GM12872 (cell line): Measurements from ENCODE around the gene CACNA1G.

Experiments
- TF ChIP-seq, protein P1 (sequence below): IDR thresholded peaks from 3 replicates; pipeline ENCODE4 v1.5.1; 2011; ENCODE audit warnings: low read depth, mild to moderate bottlenecking, low read length, moderate library complexity; ENCODE audit not compliant: insufficient read depth

Gene CACNA1G

DNA sequence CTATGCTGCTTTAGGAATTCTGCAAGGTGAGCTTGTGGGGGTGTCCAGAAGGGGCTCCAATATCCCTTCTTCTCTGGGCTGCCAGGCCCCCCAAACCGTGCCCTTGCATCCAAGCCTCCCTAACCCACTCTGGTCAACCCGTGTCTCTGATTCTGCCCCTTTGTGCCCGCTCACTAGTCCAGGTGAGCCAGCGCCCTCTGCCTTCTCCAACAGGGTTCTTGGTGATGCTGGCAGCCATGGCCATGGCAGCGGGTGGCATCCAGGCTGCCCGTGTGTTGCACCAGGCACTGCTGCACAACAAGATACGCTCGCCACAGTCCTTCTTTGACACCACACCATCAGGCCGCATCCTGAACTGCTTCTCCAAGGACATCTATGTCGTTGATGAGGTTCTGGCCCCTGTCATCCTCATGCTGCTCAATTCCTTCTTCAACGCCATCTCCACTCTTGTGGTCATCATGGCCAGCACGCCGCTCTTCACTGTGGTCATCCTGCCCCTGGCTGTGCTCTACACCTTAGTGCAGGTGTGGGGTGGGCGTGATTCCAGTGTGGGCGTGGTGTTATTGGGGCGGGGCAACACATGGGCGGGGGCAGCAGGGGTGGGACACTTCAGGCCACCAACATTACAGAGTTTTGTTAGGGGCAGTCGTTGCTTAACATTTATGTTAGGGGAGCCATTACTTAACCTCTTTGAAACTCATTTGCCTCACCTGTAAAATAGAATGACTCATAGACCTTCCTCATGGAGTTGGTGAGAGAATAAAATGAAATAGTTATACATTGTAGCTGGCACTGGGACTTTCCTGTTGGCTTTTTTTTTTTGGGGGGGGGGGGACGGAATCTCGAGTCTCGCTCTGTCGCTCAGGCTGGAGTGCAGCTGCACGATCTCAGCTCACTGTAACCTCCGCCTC lies 115.8 kb downstream of the CACNA1G start:
- TF ChIP-seq, protein P1, sequence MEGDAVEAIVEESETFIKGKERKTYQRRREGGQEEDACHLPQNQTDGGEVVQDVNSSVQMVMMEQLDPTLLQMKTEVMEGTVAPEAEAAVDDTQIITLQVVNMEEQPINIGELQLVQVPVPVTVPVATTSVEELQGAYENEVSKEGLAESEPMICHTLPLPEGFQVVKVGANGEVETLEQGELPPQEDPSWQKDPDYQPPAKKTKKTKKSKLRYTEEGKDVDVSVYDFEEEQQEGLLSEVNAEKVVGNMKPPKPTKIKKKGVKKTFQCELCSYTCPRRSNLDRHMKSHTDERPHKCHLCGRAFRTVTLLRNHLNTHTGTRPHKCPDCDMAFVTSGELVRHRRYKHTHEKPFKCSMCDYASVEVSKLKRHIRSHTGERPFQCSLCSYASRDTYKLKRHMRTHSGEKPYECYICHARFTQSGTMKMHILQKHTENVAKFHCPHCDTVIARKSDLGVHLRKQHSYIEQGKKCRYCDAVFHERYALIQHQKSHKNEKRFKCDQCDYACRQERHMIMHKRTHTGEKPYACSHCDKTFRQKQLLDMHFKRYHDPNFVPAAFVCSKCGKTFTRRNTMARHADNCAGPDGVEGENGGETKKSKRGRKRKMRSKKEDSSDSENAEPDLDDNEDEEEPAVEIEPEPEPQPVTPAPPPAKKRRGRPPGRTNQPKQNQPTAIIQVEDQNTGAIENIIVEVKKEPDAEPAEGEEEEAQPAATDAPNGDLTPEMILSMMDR = no peak
